PC-9 (cell line): ENCODE measurements around the gene SETBP1. TPM values are rescaled to one million over a fixed set of nuclear protein-coding genes. Genes with fewer than 3 reads are reported as not detected.

ENCODE experiments used
- BruUV-seq: library from RNA; stranded (reverse); fragments of 400-500 nt; replicated peaks from 2 replicates; lab custom pipeline; 2021; lab: Mats Ljungman, UMichigan
- CTCF ChIA-PET: fragments of 300-600 bp; sonication (Branson Sonifier 250); formaldehyde crosslinking; loops from one replicate; lab custom pipeline; 2022; ENCODE audit warnings: antibody characterized with exemption; lab: Charles Lee
- POLR2A ChIA-PET: fragments of 300-600 bp; sonication (Branson Sonifier 250); formaldehyde crosslinking; loops from one replicate; lab custom pipeline; 2022; ENCODE audit warnings: antibody characterized with exemption; ENCODE audit not compliant: unreplicated experiment; lab: Charles Lee
- DNase-seq, 2 experiments: peaks; one replicate each; pipeline versions ENCODE4 v3.0.0 to v3.0.0-alpha.2; 2015 to 2022; ENCODE audit warnings: mixed read lengths in 1 of 2
- H2AFZ ChIP-seq: fragments of 200-600 bp; sonication (generic); 2 replicates; pipeline ENCODE4 v1.8.1; 2017; ENCODE audit warnings: antibody characterized with exemption
- H3F3A ChIP-seq: fragments of 200-600 bp; sonication (generic); 2 replicates; pipeline ENCODE4 v1.8.1; 2017; ENCODE audit warnings: antibody characterized with exemption, mild to moderate bottlenecking, low read depth; ENCODE audit not compliant: insufficient read depth
- H3K27ac ChIP-seq: fragments of 200-600 bp; sonication (generic); 2 replicates; pipeline ENCODE4 v1.6.1; 2016; ENCODE audit warnings: mixed run types
- H3K27me3 ChIP-seq: fragments of 200-600 bp; sonication (generic); 2 replicates; pipeline ENCODE4 v1.6.1; 2016; ENCODE audit warnings: low read depth, mixed run types; ENCODE audit not compliant: insufficient read depth
- H3K36me3 ChIP-seq: fragments of 200-600 bp; sonication (generic); 2 replicates; pipeline ENCODE4 v1.6.1; 2016; ENCODE audit warnings: low read depth, mixed run types
- H3K4me1 ChIP-seq: fragments of 200-600 bp; sonication (generic); replicated peaks from 2 replicates; pipeline ENCODE4 v1.6.1; 2016; ENCODE audit warnings: mixed run types; ENCODE audit not compliant: insufficient read depth
- H3K4me2 ChIP-seq: fragments of 200-600 bp; sonication (generic); 2 replicates; pipeline ENCODE4 v1.6.1; 2017; ENCODE audit warnings: mixed run types
- H3K4me3 ChIP-seq: fragments of 200-600 bp; sonication (generic); 2 replicates; pipeline ENCODE4 v1.6.1; 2016; ENCODE audit warnings: mixed run types
- H3K79me2 ChIP-seq: fragments of 200-600 bp; sonication (generic); 2 replicates; pipeline ENCODE4 v1.6.1; 2017; ENCODE audit warnings: low read depth, mixed run types
- H3K9me2 ChIP-seq: fragments of 200-600 bp; sonication (generic); 2 replicates; pipeline ENCODE4 v1.8.1; 2017; ENCODE audit warnings: mild to moderate bottlenecking; ENCODE audit not compliant: insufficient read depth
- H3K9me3 ChIP-seq: fragments of 200-600 bp; sonication (generic); 2 replicates; pipeline ENCODE4 v1.8.1; 2016; ENCODE audit warnings: low read depth; ENCODE audit not compliant: insufficient read depth
- H4K20me1 ChIP-seq: fragments of 200-600 bp; sonication (generic); 2 replicates; pipeline ENCODE4 v1.8.1; 2017; ENCODE audit not compliant: insufficient read depth
- CTCF ChIP-seq: fragments of 200-600 bp; sonication (generic); conservative IDR thresholded peaks from 2 replicates; pipeline ENCODE4 v1.6.1; 2017; ENCODE audit warnings: mixed run types, antibody characterized with exemption, mild to moderate bottlenecking, moderate library complexity
- EZH2 ChIP-seq: fragments of 200-600 bp; sonication (generic); IDR thresholded peaks from 2 replicates; pipeline ENCODE4 v1.8.0; 2017; ENCODE audit warnings: antibody characterized with exemption, low read depth
- intact Hi-C: fragments of 100-400 bp; cut with micrococcal nuclease; formaldehyde crosslinking; loops from one replicate; pipeline ENCODE4 v1.10.0; 2022; ENCODE audit not compliant: unreplicated experiment
- total RNA-seq: library from RNA; stranded (reverse); gene quantifications from 2 replicates; pipeline ENCODE4 v1.2.3, GENCODE V29; 2021

SETBP1 gene
- total RNA-seq, 1 experiment from 2014 or later: 9.0 TPM

- CTCF ChIA-PET: no interaction called here
- no TSS peak for BruUV-seq
These were observed 292.6 kb downstream of the SETBP1 start for GRCh38 chr18:44973282-44973681.

GRCh38 chr18:44974174-44974573 lies 293.5 kb downstream of the SETBP1 start:
- H3K9me3 ChIP-seq: no peaks in the 10 kb centered on the region
- H4K20me1 ChIP-seq: no peaks in the 10 kb centered on the region
- no peak overlapping the region for H3K4me2 ChIP-seq
- intact Hi-C loops: no loop called here
- no peak for TF ChIP-seq CTCF
- TF ChIP-seq EZH2: no peak
- CTCF ChIA-PET: no interaction called here
- H3K4me3 ChIP-seq: no peak overlapping the region
- no peaks in the 10 kb centered on the region for H3K9me2 ChIP-seq
- H2AFZ ChIP-seq: no peak overlapping the region
- no peaks in the 10 kb centered on the region for H3K79me2 ChIP-seq
- no peak for DNase-seq
- no peaks in the 10 kb centered on the region for H3K36me3 ChIP-seq
- BruUV-seq: no TSS peak
- H3K27me3 ChIP-seq: no peaks in the 10 kb centered on the region
- no peaks in the 10 kb centered on the region for H3F3A ChIP-seq
- no peaks in the 10 kb centered on the region for H3K4me1 ChIP-seq
- no peak overlapping the region for H3K27ac ChIP-seq
- POLR2A ChIA-PET: no interaction called here

More at GRCh38 chr18:44973282-44973681, 292.6 kb downstream of the SETBP1 start:
- DNase-seq: no peak
- Histone ChIP-seq H3K36me3 (no peaks in the 10 kb centered on the region), H3K9me3 (no peaks in the 10 kb centered on the region), H3K4me2 (no peak overlapping the region), H3K79me2 (no peaks in the 10 kb centered on the region), H3K9me2 (no peaks in the 10 kb centered on the region), H2AFZ (no peak overlapping the region), H3K4me3 (no peak overlapping the region), H4K20me1 (no peaks in the 10 kb centered on the region), H3K4me1 (no peaks in the 10 kb centered on the region), H3F3A (no peaks in the 10 kb centered on the region), H3K27me3 (no peaks in the 10 kb centered on the region), H3K27ac (no peak overlapping the region)
- POLR2A ChIA-PET: no interaction called here
- intact Hi-C loops: no loop called here
- TF ChIP-seq EZH2 (no peak), CTCF (no peak; the same call in 1 of the 2 replicates)

GRCh38 chr18:44977856-44978255 lies 297.2 kb downstream of the SETBP1 start:
- DNase-seq: no peak
- no TSS peak for BruUV-seq
- TF ChIP-seq EZH2 (no peak), CTCF (no peak)
- Histone ChIP-seq H3K4me2 (no peak overlapping the region), H4K20me1 (no peaks in the 10 kb centered on the region), H3K9me3 (no peaks in the 10 kb centered on the region), H3F3A (no peaks in the 10 kb centered on the region), H2AFZ (no peak overlapping the region), H3K9me2 (no peaks in the 10 kb centered on the region), H3K27me3 (no peaks in the 10 kb centered on the region), H3K4me3 (no peak overlapping the region), H3K36me3 (no peaks in the 10 kb centered on the region), H3K27ac (no peak overlapping the region), H3K4me1 (no peaks in the 10 kb centered on the region), H3K79me2 (no peaks in the 10 kb centered on the region)
- POLR2A ChIA-PET: no interaction called here
- CTCF ChIA-PET: no interaction called here
- intact Hi-C loops: no loop called here
